HEK293 (cell line): ENCODE measurements around the gene CDH6.

Source experiments
- CTCF ChIA-PET: fragments of 350-600 bp; formaldehyde crosslinking; extraction: SDS; loops from one replicate; lab custom pipeline; 2021; ENCODE audit warnings: antibody characterized with exemption; lab: Yijun Ruan, JAX
- POLR2A ChIA-PET: fragments of 300-600 bp; formaldehyde crosslinking; extraction: SDS; loops from one replicate; lab custom pipeline; 2020; ENCODE audit warnings: antibody characterized with exemption, inconsistent platforms; lab: Yijun Ruan, JAX
- H3K27ac ChIP-seq: fragments of 200-500 bp; sonication (Bioruptor generic); 2 replicates; pipeline ENCODE4 v1.5.1; 2014; ENCODE audit warnings: low read depth, low read length, control low read depth, inconsistent platforms; ENCODE audit errors: extremely low read depth
- H3K36me3 ChIP-seq, 2 experiments: fragments of 200-500 bp in 1 of 2; sonication (Bioruptor generic) in 1 of 2; 1 replicate in 1 of 2; 2 replicates in 1 of 2; pipeline ENCODE4 v1.5.1; 2014 to 2017; ENCODE audit warnings: inconsistent platforms in 2 of 2, low read length in 2 of 2; ENCODE audit not compliant: control insufficient read depth in 2 of 2, insufficient read depth in 1 of 2
- H3K4me1 ChIP-seq: fragments of 200-500 bp; sonication (Bioruptor generic); 2 replicates; pipeline ENCODE4 v1.5.1; 2014; ENCODE audit warnings: mild to moderate bottlenecking, low read length, inconsistent platforms; ENCODE audit not compliant: control insufficient read depth, insufficient read depth
- H3K4me3 ChIP-seq: 2 replicates; pipeline ENCODE4 v1.5.1; 2011; ENCODE audit warnings: low read depth, mild to moderate bottlenecking, control low read depth, low read length, moderate library complexity
- H3K9me3 ChIP-seq: fragments of 200-500 bp; sonication (Bioruptor generic); 2 replicates; pipeline ENCODE4 v1.5.1; 2014; ENCODE audit warnings: low read depth, low read length, inconsistent platforms; ENCODE audit not compliant: control insufficient read depth, insufficient read depth
- MYNN ChIP-seq: fragments of 450-650 bp; formaldehyde crosslinking; IDR thresholded peaks from 2 replicates; pipeline ENCODE4 v1.5.1; 2016; ENCODE audit warnings: missing biosample characterization, missing genetic modification characterization, borderline replicate concordance
- SCRT1 ChIP-seq: fragments of 450-650 bp; formaldehyde crosslinking; IDR thresholded peaks from 2 replicates; pipeline ENCODE4 v1.5.1; 2016; ENCODE audit warnings: missing biosample characterization, missing genetic modification characterization, borderline replicate concordance
- ZEB2 ChIP-seq: fragments of 450-650 bp; formaldehyde crosslinking; IDR thresholded peaks from 2 replicates; pipeline ENCODE4 v1.5.1; 2016; ENCODE audit warnings: missing biosample characterization, missing genetic modification characterization
- ZFP3 ChIP-seq: fragments of 450-650 bp; formaldehyde crosslinking; IDR thresholded peaks from 2 replicates; pipeline ENCODE4 v1.5.1; 2016; ENCODE audit warnings: low read depth, missing biosample characterization, missing genetic modification characterization
- ZFP41 ChIP-seq: fragments of 450-650 bp; formaldehyde crosslinking; IDR thresholded peaks from 2 replicates; pipeline ENCODE4 v1.5.1; 2016; ENCODE audit warnings: missing biosample characterization, missing genetic modification characterization, borderline replicate concordance
- ZNF140 ChIP-seq: fragments of 450-650 bp; formaldehyde crosslinking; IDR thresholded peaks from 2 replicates; pipeline ENCODE4 v1.5.1; 2016; ENCODE audit warnings: missing biosample characterization, missing genetic modification characterization
- ZNF174 ChIP-seq: fragments of 450-650 bp; formaldehyde crosslinking; IDR thresholded peaks from 2 replicates; pipeline ENCODE4 v1.5.0; 2017; ENCODE audit warnings: missing biosample characterization, mild to moderate bottlenecking, missing genetic modification characterization
- ZNF24 ChIP-seq: fragments of 450-650 bp; formaldehyde crosslinking; IDR thresholded peaks from 2 replicates; pipeline ENCODE4 v1.5.1; 2016; ENCODE audit warnings: missing biosample characterization, missing genetic modification characterization
- ZNF354C ChIP-seq: fragments of 450-650 bp; formaldehyde crosslinking; IDR thresholded peaks from 2 replicates; pipeline ENCODE4 v1.5.1; 2016; ENCODE audit warnings: missing biosample characterization, missing genetic modification characterization, low read depth, borderline replicate concordance
- ZNF521 ChIP-seq: fragments of 450-650 bp; formaldehyde crosslinking; IDR thresholded peaks from 2 replicates; pipeline ENCODE4 v1.5.1; 2017; ENCODE audit warnings: missing biosample characterization, mild to moderate bottlenecking, missing genetic modification characterization
- ZNF621 ChIP-seq: fragments of 450-650 bp; formaldehyde crosslinking; IDR thresholded peaks from 2 replicates; pipeline ENCODE4 v1.5.1; 2017; ENCODE audit warnings: missing biosample characterization, missing genetic modification characterization
- ZNF654 ChIP-seq: fragments of 450-650 bp; formaldehyde crosslinking; IDR thresholded peaks from 2 replicates; pipeline ENCODE4 v1.5.1; 2016; ENCODE audit warnings: low read depth, missing biosample characterization, missing genetic modification characterization
- ZNF670 ChIP-seq: fragments of 450-650 bp; formaldehyde crosslinking; IDR thresholded peaks from 2 replicates; pipeline ENCODE4 v1.5.1; 2016; ENCODE audit warnings: missing biosample characterization, missing genetic modification characterization, low read depth
- ZNF747 ChIP-seq: fragments of 450-650 bp; formaldehyde crosslinking; IDR thresholded peaks from 2 replicates; pipeline ENCODE4 v1.5.1; 2016; ENCODE audit warnings: missing biosample characterization, missing genetic modification characterization
- ZXDB ChIP-seq: fragments of 450-650 bp; formaldehyde crosslinking; IDR thresholded peaks from 2 replicates; pipeline ENCODE4 v1.5.1; 2016; ENCODE audit warnings: missing biosample characterization, missing genetic modification characterization
- TF ChIP-seq, protein P1 (sequence below): fragments of 450-650 bp; formaldehyde crosslinking; IDR thresholded peaks from 2 replicates; pipeline ENCODE4 v1.5.1; 2016; ENCODE audit warnings: missing biosample characterization, missing genetic modification characterization
- TF ChIP-seq, protein P2 (sequence below): sonication (generic); formaldehyde crosslinking; IDR thresholded peaks from 2 replicates; pipeline ENCODE4 v1.8.1; 2022; ENCODE audit warnings: mild to moderate bottlenecking, moderate library complexity, missing genetic modification reagents
- TF ChIP-seq, protein P3 (sequence below): fragments of 450-650 bp; formaldehyde crosslinking; conservative IDR thresholded peaks from 2 replicates; pipeline ENCODE4 v1.5.1; 2016; ENCODE audit warnings: low read depth, missing biosample characterization, missing genetic modification characterization
- TF ChIP-seq, protein P4 (sequence below): fragments of 450-650 bp; formaldehyde crosslinking; IDR thresholded peaks from 2 replicates; pipeline ENCODE4 v1.5.1; 2016; ENCODE audit warnings: missing biosample characterization, missing genetic modification characterization

The CDH6 gene

DNA sequence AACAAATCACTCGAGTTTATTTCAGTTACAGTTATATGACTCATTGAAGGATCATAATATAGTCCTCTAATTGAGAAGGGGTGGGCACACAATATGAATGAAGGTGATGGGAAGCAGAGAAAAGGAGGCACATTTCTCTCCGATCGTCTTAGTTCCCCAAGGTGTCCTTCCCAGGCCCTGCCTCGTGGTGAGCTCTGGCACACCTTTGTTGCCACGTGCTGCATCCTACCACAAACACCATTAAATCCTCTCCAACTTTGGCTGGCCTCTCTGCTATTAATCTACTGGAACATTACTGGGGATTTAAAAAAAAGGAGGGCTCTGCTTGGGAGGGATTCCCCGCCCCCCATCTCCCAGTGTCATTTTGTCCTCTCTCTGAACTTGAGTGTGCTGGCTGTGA is 42.9 kb downstream of the CDH6 start:
- H3K4me1 ChIP-seq = no peaks in the 10 kb centered on the region
- H3K27ac ChIP-seq = no peak overlapping the region
- H3K36me3 ChIP-seq = no peaks in the 10 kb centered on the region
- H3K4me3 ChIP-seq = no peak overlapping the region
- ChIA-PET POLR2A (no interaction called here), CTCF (interaction anchor here (1.3 kb wide), 1 partner anchor 34 kb away, joined by 7 read pairs; no protein-coding TSS in a partner anchor)
- TF ChIP-seq ZNF670 (tag by site-specific recombination) (no peak), ZNF140 (tag by site-specific recombination) (no peak), SCRT1 (tag by site-specific recombination) (no peak), MYNN (no peak), ZNF174 (no peak), ZNF24 (no peak), ZXDB (no peak), ZNF521 (tag by site-specific recombination) (no peak), ZFP3 (no peak), ZEB2 (tag by site-specific recombination) (no peak), ZFP41 (tag by site-specific recombination) (no peak), ZNF621 (tag by site-specific recombination) (no peak), ZNF354C (tag by site-specific recombination) (no peak)
- TF ChIP-seq, protein P1, sequence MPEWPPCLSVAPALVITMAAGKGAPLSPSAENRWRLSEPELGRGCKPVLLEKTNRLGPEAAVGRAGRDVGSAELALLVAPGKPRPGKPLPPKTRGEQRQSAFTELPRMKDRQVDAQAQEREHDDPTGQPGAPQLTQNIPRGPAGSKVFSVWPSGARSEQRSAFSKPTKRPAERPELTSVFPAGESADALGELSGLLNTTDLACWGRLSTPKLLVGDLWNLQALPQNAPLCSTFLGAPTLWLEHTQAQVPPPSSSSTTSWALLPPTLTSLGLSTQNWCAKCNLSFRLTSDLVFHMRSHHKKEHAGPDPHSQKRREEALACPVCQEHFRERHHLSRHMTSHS = no peak
- TF ChIP-seq, protein P2, sequence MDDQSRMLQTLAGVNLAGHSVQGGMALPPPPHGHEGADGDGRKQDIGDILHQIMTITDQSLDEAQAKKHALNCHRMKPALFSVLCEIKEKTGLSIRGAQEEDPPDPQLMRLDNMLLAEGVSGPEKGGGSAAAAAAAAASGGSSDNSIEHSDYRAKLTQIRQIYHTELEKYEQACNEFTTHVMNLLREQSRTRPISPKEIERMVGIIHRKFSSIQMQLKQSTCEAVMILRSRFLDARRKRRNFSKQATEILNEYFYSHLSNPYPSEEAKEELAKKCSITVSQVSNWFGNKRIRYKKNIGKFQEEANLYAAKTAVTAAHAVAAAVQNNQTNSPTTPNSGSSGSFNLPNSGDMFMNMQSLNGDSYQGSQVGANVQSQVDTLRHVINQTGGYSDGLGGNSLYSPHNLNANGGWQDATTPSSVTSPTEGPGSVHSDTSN (CRISPR knock-in tag) = no peak
- TF ChIP-seq, protein P3, sequence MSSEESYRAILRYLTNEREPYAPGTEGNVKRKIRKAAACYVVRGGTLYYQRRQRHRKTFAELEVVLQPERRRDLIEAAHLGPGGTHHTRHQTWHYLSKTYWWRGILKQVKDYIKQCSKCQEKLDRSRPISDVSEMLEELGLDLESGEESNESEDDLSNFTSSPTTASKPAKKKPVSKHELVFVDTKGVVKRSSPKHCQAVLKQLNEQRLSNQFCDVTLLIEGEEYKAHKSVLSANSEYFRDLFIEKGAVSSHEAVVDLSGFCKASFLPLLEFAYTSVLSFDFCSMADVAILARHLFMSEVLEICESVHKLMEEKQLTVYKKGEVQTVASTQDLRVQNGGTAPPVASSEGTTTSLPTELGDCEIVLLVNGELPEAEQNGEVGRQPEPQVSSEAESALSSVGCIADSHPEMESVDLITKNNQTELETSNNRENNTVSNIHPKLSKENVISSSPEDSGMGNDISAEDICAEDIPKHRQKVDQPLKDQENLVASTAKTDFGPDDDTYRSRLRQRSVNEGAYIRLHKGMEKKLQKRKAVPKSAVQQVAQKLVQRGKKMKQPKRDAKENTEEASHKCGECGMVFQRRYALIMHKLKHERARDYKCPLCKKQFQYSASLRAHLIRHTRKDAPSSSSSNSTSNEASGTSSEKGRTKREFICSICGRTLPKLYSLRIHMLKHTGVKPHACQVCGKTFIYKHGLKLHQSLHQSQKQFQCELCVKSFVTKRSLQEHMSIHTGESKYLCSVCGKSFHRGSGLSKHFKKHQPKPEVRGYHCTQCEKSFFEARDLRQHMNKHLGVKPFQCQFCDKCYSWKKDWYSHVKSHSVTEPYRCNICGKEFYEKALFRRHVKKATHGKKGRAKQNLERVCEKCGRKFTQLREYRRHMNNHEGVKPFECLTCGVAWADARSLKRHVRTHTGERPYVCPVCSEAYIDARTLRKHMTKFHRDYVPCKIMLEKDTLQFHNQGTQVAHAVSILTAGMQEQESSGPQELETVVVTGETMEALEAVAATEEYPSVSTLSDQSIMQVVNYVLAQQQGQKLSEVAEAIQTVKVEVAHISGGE = no peak
- H3K9me3 ChIP-seq = no peaks in the 10 kb centered on the region

DNA sequence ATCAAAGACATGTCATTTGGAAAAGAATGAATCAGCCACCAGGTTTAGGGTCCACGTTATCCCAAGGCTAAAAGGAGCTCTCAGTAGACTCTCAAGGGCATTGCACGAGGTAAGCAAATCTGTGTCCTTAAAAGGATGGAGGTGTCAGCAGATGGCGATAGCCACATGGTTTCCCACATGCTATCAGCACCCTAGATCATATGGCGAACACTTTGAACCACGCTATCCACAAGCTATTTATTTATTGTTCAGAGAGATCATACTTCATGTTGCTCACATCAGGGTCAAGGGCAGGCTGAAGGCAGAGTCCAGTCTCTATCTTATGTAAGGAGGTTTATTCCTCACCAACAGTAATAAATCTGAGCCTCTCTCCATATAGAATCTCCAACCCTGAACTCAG is 43.7 kb downstream of the CDH6 start:
- H3K9me3 ChIP-seq = no peaks in the 10 kb centered on the region
- POLR2A ChIA-PET = no interaction called here
- TF ChIP-seq ZNF654 (peak; percentile 19; the same call in 1 of the 2 replicates), ZNF747 (tag by site-specific recombination) (no peak)
- TF ChIP-seq, protein P4, sequence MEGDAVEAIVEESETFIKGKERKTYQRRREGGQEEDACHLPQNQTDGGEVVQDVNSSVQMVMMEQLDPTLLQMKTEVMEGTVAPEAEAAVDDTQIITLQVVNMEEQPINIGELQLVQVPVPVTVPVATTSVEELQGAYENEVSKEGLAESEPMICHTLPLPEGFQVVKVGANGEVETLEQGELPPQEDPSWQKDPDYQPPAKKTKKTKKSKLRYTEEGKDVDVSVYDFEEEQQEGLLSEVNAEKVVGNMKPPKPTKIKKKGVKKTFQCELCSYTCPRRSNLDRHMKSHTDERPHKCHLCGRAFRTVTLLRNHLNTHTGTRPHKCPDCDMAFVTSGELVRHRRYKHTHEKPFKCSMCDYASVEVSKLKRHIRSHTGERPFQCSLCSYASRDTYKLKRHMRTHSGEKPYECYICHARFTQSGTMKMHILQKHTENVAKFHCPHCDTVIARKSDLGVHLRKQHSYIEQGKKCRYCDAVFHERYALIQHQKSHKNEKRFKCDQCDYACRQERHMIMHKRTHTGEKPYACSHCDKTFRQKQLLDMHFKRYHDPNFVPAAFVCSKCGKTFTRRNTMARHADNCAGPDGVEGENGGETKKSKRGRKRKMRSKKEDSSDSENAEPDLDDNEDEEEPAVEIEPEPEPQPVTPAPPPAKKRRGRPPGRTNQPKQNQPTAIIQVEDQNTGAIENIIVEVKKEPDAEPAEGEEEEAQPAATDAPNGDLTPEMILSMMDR = peak; percentile 60
- CTCF ChIA-PET = interaction anchor here (1.2 to 1.3 kb wide), 2 partner anchors 10 to 33 kb away, joined by 5 to 7 read pairs; no protein-coding TSS in a partner anchor
- no peak overlapping the region for H3K27ac ChIP-seq
- H3K4me3 ChIP-seq = no peak overlapping the region
- H3K36me3 ChIP-seq = no peaks in the 10 kb centered on the region
- H3K4me1 ChIP-seq = no peaks in the 10 kb centered on the region
